Inflammatory macrophage treated with lipopolysaccharide for 1 hour (primary cell): Measurements from ENCODE around the gene KRT85.

Experiments
- DNase-seq, 2 donors: peaks; one replicate each; pipeline ENCODE4 v3.0.0-alpha.2; 2020 to 2022

The KRT85 gene

DNA sequence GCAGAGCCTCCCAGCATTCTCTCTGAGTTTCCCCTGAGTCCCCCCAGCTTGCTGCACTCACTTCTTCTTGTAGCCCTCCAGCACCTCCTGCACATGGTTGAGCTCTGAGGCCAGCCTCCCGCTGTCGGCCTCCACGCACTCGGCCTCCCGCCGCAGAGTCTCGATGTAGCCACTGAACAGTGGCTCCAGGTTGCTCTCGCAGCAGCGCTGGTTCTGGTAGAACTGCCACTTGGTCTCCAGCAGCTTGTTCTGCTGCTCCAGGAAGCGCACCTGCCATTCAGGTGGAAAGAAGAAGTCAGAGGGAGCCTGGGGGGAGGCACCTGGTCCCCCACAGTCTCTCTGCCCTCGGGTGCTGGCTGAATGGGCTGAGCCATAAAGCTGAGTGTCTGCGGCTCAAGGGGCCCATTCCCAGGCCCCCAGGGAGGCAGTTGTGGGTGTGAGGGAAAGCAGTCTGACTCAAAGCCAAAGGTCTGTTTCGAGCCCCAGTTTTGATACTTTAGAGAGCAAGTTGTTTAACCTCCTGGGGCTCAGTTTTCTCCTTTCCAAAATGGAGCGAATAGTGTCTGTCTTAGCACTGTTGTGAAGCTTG is 2.3 kb downstream of the KRT85 start:
- DNase-seq, result no peak

GRCh38 chr12:52364061-52364460 is 3.2 kb downstream of the KRT85 start:
- DNase-seq, result no peak

GRCh38 chr12:52363111-52363679 is 4.1 kb downstream of the KRT85 start:
- no peak for DNase-seq

DNA sequence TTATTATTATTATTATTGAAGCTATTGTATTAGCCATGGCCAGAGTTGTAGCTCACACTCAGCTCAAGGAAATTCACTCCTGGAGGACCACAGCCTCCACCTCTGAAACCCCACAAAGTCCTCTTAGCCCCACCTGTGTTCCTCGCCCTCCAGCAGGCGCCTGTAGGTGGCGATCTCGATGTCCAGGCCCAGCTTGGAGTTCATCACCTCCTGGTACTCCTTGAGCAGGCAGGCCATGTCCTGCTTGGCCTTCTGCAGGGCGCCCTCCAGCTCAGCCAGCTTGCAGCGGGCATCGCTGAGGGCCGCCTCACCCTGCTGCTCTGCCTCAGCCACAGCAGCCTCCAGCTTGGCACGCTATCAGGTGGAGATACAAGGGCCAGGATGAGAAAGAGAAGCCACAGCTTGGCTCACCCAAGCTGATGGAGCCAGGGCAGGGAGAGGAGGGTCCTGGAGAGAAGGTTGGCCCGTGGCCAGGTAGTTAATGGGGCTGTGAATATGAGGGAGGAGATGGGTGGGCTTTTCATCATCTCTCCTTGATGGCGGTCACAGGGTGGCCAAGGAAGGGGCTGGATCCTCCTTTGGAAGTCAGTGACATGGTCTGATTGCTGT is 5.1 kb downstream of the KRT85 start:
- no peak for DNase-seq

GRCh38 chr12:52361553-52361952 is 5.7 kb downstream of the KRT85 start:
- no peak for DNase-seq

DNA sequence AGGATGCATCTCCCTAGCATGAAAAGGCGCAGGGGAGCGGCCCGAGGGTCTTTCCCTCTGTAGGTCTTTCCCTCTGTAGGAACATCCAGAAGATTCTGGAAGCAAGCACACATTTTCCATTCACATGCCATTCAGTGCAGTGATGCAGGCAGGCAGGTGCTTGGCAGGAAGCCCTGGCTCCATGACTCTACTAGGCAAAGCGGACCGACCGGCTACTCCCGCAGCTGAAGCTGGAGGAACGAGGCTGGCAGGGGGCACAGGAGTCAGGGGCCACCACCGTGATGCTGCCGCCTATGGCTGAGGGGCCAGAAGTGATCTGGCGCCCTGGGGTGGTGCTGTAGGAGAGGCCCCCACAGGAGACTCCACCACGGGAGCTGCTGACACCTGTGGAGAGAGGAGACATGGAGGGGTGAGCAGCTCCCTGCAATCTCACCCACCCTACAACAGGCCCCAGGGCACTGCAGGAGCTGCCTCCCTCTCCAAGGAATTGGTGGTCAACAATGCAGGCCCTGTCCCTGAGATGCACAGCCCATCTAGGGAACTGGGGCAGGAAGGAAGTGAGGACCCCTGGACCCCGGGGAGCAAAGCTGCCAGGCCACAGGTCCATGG is 6.5 kb downstream of the KRT85 start:
- DNase-seq, result no peak

DNA sequence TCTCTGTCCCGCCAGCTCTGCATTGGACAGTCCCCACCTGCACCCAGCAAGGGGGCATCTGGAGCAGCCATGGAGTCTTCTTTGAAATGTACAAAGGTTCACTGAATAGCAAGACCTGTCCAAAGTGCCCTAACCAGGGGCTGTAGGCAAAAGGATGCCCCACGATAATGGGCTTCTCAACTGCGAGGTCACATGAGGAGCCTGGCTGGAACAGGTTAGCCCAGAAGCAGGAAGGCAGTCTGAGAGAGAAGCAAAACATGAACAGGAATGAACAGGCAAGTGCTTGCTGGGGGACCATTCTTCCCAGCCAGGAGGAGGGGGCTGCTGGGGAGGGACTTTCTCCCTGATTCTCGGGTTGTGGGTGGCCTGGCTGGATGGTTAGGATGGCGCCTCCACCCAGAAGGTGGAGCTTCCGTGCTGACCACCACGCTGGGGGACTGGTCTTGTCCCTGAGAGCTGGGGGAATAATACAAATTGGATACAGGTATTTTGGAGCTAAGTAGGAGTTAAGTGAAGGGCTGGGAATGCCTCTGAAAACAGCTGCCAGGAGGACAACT is 7.1 kb downstream of the KRT85 start:
- no peak for DNase-seq

DNA sequence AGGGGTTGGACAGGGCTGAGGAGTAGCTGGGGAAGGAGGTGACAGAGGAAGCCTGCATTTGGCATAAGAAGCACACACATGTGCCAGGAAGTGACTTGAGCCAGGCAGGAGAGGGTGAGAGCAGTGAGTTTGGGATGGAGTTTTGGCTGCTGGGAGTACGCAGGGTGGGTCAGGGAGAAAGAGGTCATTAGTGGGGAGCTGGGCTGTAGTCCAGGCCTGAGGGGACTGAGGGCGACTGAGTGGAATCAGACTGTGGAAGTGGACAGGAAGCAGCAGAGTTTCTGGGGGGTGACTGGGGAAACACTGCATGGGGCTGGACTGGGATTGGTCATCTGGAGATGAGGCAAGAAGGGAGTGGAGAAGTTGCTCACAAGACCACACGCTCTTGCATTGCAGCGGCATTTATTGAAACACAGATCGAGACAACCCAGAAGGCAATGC is 7.6 kb downstream of the KRT85 start:
- DNase-seq, result peak; percentile 29 to 44

GRCh38 chr12:52358575-52359350 is 8.5 kb downstream of the KRT85 start:
- DNase-seq, result no peak

GRCh38 chr12:52356762-52357580 is 10.3 kb downstream of the KRT85 start:
- no peak for DNase-seq

DNA sequence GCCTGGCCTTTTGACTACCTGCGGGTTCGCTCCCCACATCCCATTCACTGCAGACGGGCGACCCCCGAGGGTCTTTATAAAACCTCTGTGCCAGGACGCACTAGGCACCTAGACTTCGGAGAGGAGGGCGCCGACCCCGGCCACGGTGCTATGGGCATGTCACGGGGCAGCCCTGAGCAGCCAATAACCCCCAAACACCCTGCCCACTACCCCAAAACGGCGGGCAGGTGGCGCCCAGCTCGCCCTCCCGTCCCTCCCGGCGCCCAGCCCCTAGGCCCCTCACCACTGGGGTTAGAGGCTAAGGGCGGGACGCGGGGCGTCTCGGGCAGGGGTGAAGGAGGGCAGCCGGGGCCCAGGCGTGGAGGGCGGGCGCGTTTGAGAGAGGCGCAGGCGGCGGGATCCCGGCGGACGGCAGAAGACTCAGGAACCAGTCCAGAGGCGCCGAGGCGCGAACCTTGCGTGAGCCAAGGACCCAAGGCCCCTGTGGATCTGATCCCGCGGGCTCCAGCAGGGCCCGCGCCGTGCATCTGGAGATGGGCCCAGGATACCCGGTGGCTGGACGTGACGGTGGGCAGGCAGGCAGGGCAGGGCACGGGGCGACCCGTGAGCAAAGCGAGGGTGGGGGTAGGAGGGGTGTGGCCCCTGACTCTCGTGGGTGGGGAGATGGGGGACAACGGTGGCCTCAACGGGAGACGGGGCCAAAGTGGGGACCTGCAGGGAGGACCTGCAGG is 11.1 kb downstream of the KRT85 start:
- DNase-seq, result no peak

DNA sequence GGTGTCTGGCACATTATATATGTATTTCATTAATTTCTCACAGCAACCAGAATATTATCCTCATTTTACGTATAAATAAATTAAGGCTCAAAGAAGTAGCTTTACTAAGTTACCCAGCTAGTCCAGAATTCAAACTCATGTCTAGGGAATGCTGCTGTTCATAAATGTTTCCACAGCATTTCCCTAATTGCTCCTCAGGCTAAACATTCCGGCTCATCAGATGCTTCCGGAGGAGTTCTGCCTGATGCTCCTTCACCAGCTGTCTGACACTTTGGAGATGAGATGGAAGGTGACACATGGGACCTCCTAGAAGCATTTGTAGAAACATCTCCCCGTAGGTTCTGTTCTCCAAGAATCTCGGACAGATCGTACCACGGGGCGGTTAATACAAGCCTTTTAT is 12.1 kb downstream of the KRT85 start:
- no peak for DNase-seq

- DNase-seq, result no peak
These were observed 13.1 kb downstream of the KRT85 start for GRCh38 chr12:52354200-52354599.

DNA sequence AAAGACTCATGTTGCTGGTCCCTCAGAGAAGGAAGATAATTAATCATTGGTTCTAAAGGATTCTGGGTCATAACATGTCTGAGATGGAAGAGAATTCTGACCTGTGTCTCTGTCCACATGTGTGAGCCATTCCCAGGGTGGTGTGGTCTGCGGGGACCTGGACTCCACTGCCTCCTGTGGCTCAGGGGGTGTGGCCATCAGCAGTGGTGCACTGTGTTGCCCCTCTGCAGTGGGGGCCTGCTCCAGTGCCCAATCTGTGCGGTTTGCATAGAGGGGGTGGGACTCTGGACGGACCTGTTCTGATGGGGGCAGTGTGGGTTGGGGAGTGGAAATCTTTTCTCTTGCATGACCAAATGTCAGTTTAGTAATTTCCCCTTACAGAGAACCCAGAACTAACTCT is 13.5 kb downstream of the KRT85 start:
- DNase-seq, result no peak

GRCh38 chr12:52352951-52353350 is 14.3 kb downstream of the KRT85 start:
- peak in 1 of 2 donors; percentile 7 for DNase-seq

- DNase-seq, result no peak
These were observed 15.9 kb downstream of the KRT85 start for GRCh38 chr12:52351196-52352059.

- no peak for DNase-seq
These were observed 16.5 kb downstream of the KRT85 start for GRCh38 chr12:52350786-52351185.

GRCh38 chr12:52350021-52350620 is 17.2 kb downstream of the KRT85 start:
- DNase-seq, result no peak

- DNase-seq, result no peak
These were observed 18.1 kb downstream of the KRT85 start for GRCh38 chr12:52349196-52349595.
